Measurements from ENCODE around the gene FAM156B.
A peak's percentile ranks its signal among the peaks of the same experiment; 100 is the strongest.
"Not testable (repeated sequence)": the region's sequence is repeated elsewhere in the genome, so short reads cannot be mapped to it uniquely, and the experiment has no call there.

FAM156B gene

DNA sequence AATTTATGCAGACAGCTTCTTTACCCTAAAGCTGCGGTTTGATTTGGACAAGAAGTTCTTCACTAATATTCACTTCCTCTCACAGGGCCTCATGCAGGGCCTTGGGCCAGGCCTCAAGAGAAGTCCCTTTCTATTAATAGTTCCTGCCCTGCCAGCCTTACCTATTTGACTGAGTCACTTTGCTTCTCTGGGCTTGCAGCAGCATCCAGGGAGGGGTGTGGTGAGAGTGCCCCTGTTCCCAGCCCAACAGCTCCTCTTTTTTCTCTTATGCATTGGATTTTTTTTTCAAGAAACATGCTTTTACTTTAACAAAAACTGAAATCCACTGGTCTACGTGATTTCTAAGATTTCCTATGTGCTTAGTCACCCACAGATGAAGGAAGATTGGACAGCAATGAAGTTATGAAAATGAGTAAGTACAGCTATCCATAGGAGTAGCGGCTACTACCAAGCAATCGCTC lies 26.7 kb downstream of the FAM156B start:
- WGBS (ENCODE audit: insufficient coverage), result 0% methylated on average over 1 of the region's 4 CpGs
- Histone ChIP-seq H3K4me1 (ENCODE audit: control extremely low read depth in 1 of 4, control insufficient read depth in 4 of 4, insufficient read depth in 4 of 4, low read length in 3 of 4) (peaks cover 6 to 28% (median 22%) of the 10 kb centered on the region in 4 experiments), H3K27me3 (replicated peaks in 2 of 5; ENCODE audit: control insufficient read depth in 4 of 5, insufficient read depth in 5 of 5, low read length in 4 of 5) (peaks cover 0 to 7% (median 2%) of the 10 kb centered on the region in 5 experiments), H3K36me3 (ENCODE audit: control insufficient read depth in 4 of 4, insufficient read depth in 4 of 4, low read length in 3 of 4) (no peaks in the 10 kb centered on the region), H3K4me3 (ENCODE audit: control insufficient read depth in 1 of 7, extremely low read depth in 1 of 7, insufficient read depth in 4 of 7, low read depth in 2 of 7, low read length in 6 of 7) (peak overlapping the region in 1 of 7 experiments; percentile 17), H3K27ac (ENCODE audit: insufficient read depth in 1 of 2, low read depth in 1 of 2, low read length in 2 of 2, poor library complexity in 1 of 2, severe bottlenecking in 2 of 2) (no peak overlapping the region), H3K9me3 (ENCODE audit: control extremely low read depth in 1 of 5, control insufficient read depth in 4 of 5, insufficient read depth in 2 of 5, low read depth in 1 of 5, low read length in 4 of 5) (no peaks in the 10 kb centered on the region)
- POLR2A ChIA-PET, result no interaction called here
- CTCF ChIA-PET, result interaction anchor here (0.7 kb wide), 1 partner anchor 10 kb away, joined by 3 read pairs; no protein-coding TSS in a partner anchor
- DNase-seq, result peak in 2 of 3 donors; percentile 55 to 63

DNA sequence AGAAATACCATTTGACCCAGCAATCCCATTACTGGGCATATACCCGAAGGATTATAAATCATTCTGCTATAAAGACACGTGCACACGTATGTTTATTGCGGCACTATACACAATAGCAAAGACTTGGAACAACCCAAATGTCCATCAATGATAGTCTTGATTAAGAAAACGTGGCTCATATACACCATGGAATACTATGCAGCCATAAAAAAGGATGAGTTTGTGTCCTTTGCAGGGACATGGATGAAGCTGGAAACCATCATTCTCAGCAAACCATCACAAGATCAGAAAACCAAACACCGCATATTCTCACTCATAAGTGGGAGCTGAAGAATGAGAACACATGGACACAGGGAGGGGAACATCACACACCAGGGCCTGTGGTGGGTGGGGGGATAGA lies 33.1 kb downstream of the FAM156B start:
- H3K9me3 ChIP-seq (ENCODE audit: control extremely low read depth in 1 of 5, control insufficient read depth in 4 of 5, insufficient read depth in 2 of 5, low read depth in 1 of 5, low read length in 4 of 5); H3K36me3 ChIP-seq (ENCODE audit: control insufficient read depth in 4 of 4, insufficient read depth in 4 of 4, low read length in 3 of 4); CTCF ChIA-PET; H3K27me3 ChIP-seq (replicated peaks in 2 of 5; ENCODE audit: control insufficient read depth in 4 of 5, insufficient read depth in 5 of 5, low read length in 4 of 5); H3K4me3 ChIP-seq (ENCODE audit: control insufficient read depth in 1 of 7, extremely low read depth in 1 of 7, insufficient read depth in 4 of 7, low read depth in 2 of 7, low read length in 6 of 7); H3K27ac ChIP-seq (ENCODE audit: insufficient read depth in 1 of 2, low read depth in 1 of 2, low read length in 2 of 2, poor library complexity in 1 of 2, severe bottlenecking in 2 of 2); DNase-seq; POLR2A ChIA-PET: not testable (repeated sequence)
- H3K4me1 ChIP-seq (ENCODE audit: control extremely low read depth in 1 of 4, control insufficient read depth in 4 of 4, insufficient read depth in 4 of 4, low read length in 3 of 4), result peaks cover 6 to 18% (median 11%) of the 10 kb centered on the region in 4 experiments
- WGBS (ENCODE audit: insufficient coverage), result 81% methylated on average over 3 of the region's 6 CpGs

DNA sequence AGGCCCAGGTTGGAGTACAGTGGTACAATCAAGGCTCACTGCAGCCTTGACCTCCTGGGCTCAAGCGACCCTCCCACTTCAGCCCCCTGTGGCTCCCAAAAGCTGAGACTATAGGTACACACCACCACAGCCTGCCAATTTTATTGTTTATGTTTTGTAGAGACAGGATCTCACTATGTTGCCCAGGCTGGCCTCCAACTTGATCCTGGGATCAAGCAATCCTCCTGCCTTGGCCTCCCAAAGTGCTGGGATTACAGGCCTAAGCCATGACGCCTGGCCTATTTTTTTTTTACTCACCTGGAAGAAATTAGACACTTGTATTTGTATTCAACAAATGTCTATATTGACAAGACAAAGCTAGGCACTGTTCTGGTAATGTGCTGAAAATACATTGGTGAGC lies 36.1 kb downstream of the FAM156B start:
- Histone ChIP-seq H3K27me3 (replicated peaks in 2 of 5; ENCODE audit: control insufficient read depth in 4 of 5, insufficient read depth in 5 of 5, low read length in 4 of 5) (peaks cover 0 to 2% (median 0%) of the 10 kb centered on the region in 5 experiments), H3K4me1 (ENCODE audit: control extremely low read depth in 1 of 4, control insufficient read depth in 4 of 4, insufficient read depth in 4 of 4, low read length in 3 of 4) (peaks cover 3 to 13% (median 10%) of the 10 kb centered on the region in 4 experiments), H3K9me3 (ENCODE audit: control extremely low read depth in 1 of 5, control insufficient read depth in 4 of 5, insufficient read depth in 2 of 5, low read depth in 1 of 5, low read length in 4 of 5) (no peaks in the 10 kb centered on the region), H3K36me3 (ENCODE audit: control insufficient read depth in 4 of 4, insufficient read depth in 4 of 4, low read length in 3 of 4) (no peaks in the 10 kb centered on the region), H3K4me3 (ENCODE audit: control insufficient read depth in 1 of 7, extremely low read depth in 1 of 7, insufficient read depth in 4 of 7, low read depth in 2 of 7, low read length in 6 of 7) (no peak overlapping the region), H3K27ac (ENCODE audit: insufficient read depth in 1 of 2, low read depth in 1 of 2, low read length in 2 of 2, poor library complexity in 1 of 2, severe bottlenecking in 2 of 2) (no peak overlapping the region)
- POLR2A ChIA-PET, result no interaction called here
- WGBS (ENCODE audit: insufficient coverage), result 100% methylated on average over 1 of the region's 2 CpGs
- no peak for DNase-seq
- CTCF ChIA-PET, result interaction anchor here (1.1 kb wide), 1 partner anchor 10 kb away, joined by 3 read pairs; no protein-coding TSS in a partner anchor

DNA sequence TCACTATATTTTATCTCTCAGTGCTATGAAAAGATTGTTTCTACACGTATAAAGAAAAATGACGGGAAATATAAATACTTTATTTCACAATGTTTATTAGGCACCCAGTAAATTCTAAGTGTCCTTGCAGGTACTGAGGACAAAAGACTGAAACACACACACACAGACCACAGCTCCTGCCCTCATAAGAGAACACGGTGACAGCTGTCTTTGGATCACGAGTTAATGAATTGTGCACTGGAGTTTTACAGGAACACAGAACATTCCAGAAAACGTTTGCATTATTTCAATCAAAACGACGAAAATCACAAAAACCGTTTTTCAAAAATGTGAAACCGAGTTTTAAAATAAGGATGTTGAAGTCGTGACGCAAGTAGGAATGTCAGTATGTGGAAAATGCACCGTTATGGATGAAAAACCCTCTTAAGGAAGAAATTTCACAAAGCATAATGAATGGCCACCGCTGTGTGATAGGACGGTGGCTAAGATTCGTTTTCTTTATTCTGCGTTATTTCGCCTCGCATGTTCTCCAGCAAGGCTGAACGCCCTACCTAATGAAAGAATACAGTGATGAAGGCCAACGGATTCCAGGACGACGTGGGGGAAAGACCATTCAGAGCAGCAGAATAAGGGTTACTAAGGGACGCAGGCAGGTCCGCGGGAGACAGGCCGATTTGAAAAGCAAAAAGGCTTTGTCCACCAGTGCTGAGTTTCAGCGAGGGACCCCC lies 37.0 kb downstream of the FAM156B start:
- ChIA-PET POLR2A (no interaction called here), CTCF (interaction anchor here (1.1 kb wide), 1 partner anchor 10 kb away, joined by 3 read pairs; no protein-coding TSS in a partner anchor)
- Histone ChIP-seq H3K36me3 (ENCODE audit: control insufficient read depth in 4 of 4, insufficient read depth in 4 of 4, low read length in 3 of 4) (no peaks in the 10 kb centered on the region), H3K9me3 (ENCODE audit: control extremely low read depth in 1 of 5, control insufficient read depth in 4 of 5, insufficient read depth in 2 of 5, low read depth in 1 of 5, low read length in 4 of 5) (no peaks in the 10 kb centered on the region), H3K27me3 (replicated peaks in 2 of 5; ENCODE audit: control insufficient read depth in 4 of 5, insufficient read depth in 5 of 5, low read length in 4 of 5) (peaks cover 0 to 2% (median 0%) of the 10 kb centered on the region in 5 experiments), H3K4me1 (ENCODE audit: control extremely low read depth in 1 of 4, control insufficient read depth in 4 of 4, insufficient read depth in 4 of 4, low read length in 3 of 4) (peaks cover 3 to 13% (median 9%) of the 10 kb centered on the region in 4 experiments), H3K27ac (ENCODE audit: insufficient read depth in 1 of 2, low read depth in 1 of 2, low read length in 2 of 2, poor library complexity in 1 of 2, severe bottlenecking in 2 of 2) (peak overlapping the region in 1 of 2 experiments; percentile 97), H3K4me3 (ENCODE audit: control insufficient read depth in 1 of 7, extremely low read depth in 1 of 7, insufficient read depth in 4 of 7, low read depth in 2 of 7, low read length in 6 of 7) (peak overlapping the region; percentile 61 to 97 (median 82))
- WGBS (ENCODE audit: insufficient coverage), result 5% methylated on average over 19 of the region's 27 CpGs
- DNase-seq, result peak in 1 of 3 donors; percentile 28

DNA sequence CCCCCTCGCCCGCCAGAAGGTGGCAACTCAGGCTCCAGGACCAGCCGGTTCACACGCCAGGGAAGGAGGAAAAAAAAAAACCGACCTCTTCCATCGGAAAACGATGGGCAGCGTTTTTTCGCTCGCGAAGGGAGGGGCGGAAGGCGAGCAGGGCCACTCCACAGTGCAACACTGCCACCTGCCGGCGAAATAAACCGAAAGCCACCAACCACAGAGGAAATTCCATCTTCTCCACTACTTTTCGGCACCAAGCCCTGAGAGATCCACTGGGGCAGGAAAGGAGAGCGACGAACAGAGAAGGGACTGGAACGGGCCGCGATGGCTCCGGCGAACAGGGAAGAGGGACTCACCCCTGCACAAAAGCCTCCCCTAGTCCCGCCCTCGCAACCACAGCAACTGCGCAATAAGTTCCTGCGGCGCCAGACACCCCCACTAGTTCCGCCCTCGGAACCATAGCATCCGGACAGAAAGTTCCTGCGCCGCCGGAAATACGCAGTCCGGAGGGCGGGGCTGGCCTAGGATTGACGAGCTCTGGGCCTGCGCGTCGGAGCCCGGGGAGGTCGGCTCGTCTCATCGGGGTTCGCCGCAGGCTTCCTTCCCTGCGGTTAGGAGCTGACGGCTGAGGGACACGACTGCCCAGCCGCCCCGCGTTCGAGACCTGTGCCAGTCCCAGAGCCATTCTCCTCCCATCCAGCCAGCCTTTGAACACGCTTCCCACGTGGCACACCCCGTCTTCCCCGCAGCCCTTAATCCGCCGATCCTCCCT lies 37.8 kb downstream of the FAM156B start:
- H3K27me3 ChIP-seq (replicated peaks in 2 of 5; ENCODE audit: control insufficient read depth in 4 of 5, insufficient read depth in 5 of 5, low read length in 4 of 5), result peaks cover 0 to 2% (median 0%) of the 10 kb centered on the region in 5 experiments
- H3K27ac ChIP-seq (ENCODE audit: insufficient read depth in 1 of 2, low read depth in 1 of 2, low read length in 2 of 2, poor library complexity in 1 of 2, severe bottlenecking in 2 of 2), result peak overlapping the region; percentile 92 to 97
- DNase-seq, result peak; percentile 94 to 98 (median 98)
- ChIA-PET CTCF (interaction anchor here (0.9 kb wide), 1 partner anchor 9 kb away, joined by 3 read pairs; no protein-coding TSS in a partner anchor), POLR2A (no interaction called here)
- peak overlapping the region; percentile 61 to 97 (median 82) for H3K4me3 ChIP-seq (ENCODE audit: control insufficient read depth in 1 of 7, extremely low read depth in 1 of 7, insufficient read depth in 4 of 7, low read depth in 2 of 7, low read length in 6 of 7)
- H3K4me1 ChIP-seq (ENCODE audit: control extremely low read depth in 1 of 4, control insufficient read depth in 4 of 4, insufficient read depth in 4 of 4, low read length in 3 of 4), result peaks cover 3 to 13% (median 9%) of the 10 kb centered on the region in 4 experiments
- WGBS (ENCODE audit: insufficient coverage), result 0% methylated on average over 48 of the region's 61 CpGs
- H3K9me3 ChIP-seq (ENCODE audit: control extremely low read depth in 1 of 5, control insufficient read depth in 4 of 5, insufficient read depth in 2 of 5, low read depth in 1 of 5, low read length in 4 of 5), result no peaks in the 10 kb centered on the region
- H3K36me3 ChIP-seq (ENCODE audit: control insufficient read depth in 4 of 4, insufficient read depth in 4 of 4, low read length in 3 of 4), result no peaks in the 10 kb centered on the region

- CTCF ChIA-PET, result interaction anchor here (0.9 kb wide), 1 partner anchor 9 kb away, joined by 3 read pairs; no protein-coding TSS in a partner anchor
- H3K9me3 ChIP-seq (ENCODE audit: control extremely low read depth in 1 of 5, control insufficient read depth in 4 of 5, insufficient read depth in 2 of 5, low read depth in 1 of 5, low read length in 4 of 5); H3K27me3 ChIP-seq (replicated peaks in 2 of 5; ENCODE audit: control insufficient read depth in 4 of 5, insufficient read depth in 5 of 5, low read length in 4 of 5); H3K36me3 ChIP-seq (ENCODE audit: control insufficient read depth in 4 of 4, insufficient read depth in 4 of 4, low read length in 3 of 4); DNase-seq; POLR2A ChIA-PET: not testable (repeated sequence)
- H3K4me1 ChIP-seq (ENCODE audit: control extremely low read depth in 1 of 4, control insufficient read depth in 4 of 4, insufficient read depth in 4 of 4, low read length in 3 of 4), result peaks cover 3 to 13% (median 9%) of the 10 kb centered on the region in 4 experiments
- H3K4me3 ChIP-seq (ENCODE audit: control insufficient read depth in 1 of 7, extremely low read depth in 1 of 7, insufficient read depth in 4 of 7, low read depth in 2 of 7, low read length in 6 of 7), result peak overlapping the region in 6 of 7 experiments; percentile 49 to 97 (median 83)
- peak overlapping the region in 1 of 2 experiments; percentile 97 for H3K27ac ChIP-seq (ENCODE audit: insufficient read depth in 1 of 2, low read depth in 1 of 2, low read length in 2 of 2, poor library complexity in 1 of 2, severe bottlenecking in 2 of 2)
- 4% methylated on average over 9 of the region's 10 CpGs for WGBS (ENCODE audit: insufficient coverage)
Observed at GRCh38 chrX:52935470-52935784, 38.3 kb downstream of the FAM156B start.

GRCh38 chrX:52940704-52941103 lies 43.6 kb downstream of the FAM156B start:
- H3K27ac ChIP-seq (ENCODE audit: insufficient read depth in 1 of 2, low read depth in 1 of 2, low read length in 2 of 2, poor library complexity in 1 of 2, severe bottlenecking in 2 of 2); H3K4me3 ChIP-seq (ENCODE audit: control insufficient read depth in 1 of 7, extremely low read depth in 1 of 7, insufficient read depth in 4 of 7, low read depth in 2 of 7, low read length in 6 of 7); DNase-seq; CTCF ChIA-PET; POLR2A ChIA-PET; H3K4me1 ChIP-seq (ENCODE audit: control extremely low read depth in 1 of 4, control insufficient read depth in 4 of 4, insufficient read depth in 4 of 4, low read length in 3 of 4); H3K27me3 ChIP-seq (replicated peaks in 2 of 5; ENCODE audit: control insufficient read depth in 4 of 5, insufficient read depth in 5 of 5, low read length in 4 of 5); H3K36me3 ChIP-seq (ENCODE audit: control insufficient read depth in 4 of 4, insufficient read depth in 4 of 4, low read length in 3 of 4); H3K9me3 ChIP-seq (ENCODE audit: control extremely low read depth in 1 of 5, control insufficient read depth in 4 of 5, insufficient read depth in 2 of 5, low read depth in 1 of 5, low read length in 4 of 5): not testable (repeated sequence)
- WGBS (ENCODE audit: insufficient coverage), result no CpG with 5 or more reads among the region's 4 CpGs
